Adrenal gland (tissue), 19 donors: ENCODE data around the gene OSBP2. TPM values are rescaled to one million over a fixed set of nuclear protein-coding genes. Genes with fewer than 3 reads are reported as not detected.
A peak's percentile ranks its signal among the peaks of the same experiment; 100 is the strongest.

Experiments used
- DNase-seq, 7 donors: peaks; one replicate each; pipeline ENCODE4 v3.0.0-alpha.2; 2019 to 2020
- H3K27ac ChIP-seq, 5 donors: fragments of 200-600 bp; sonication (generic) in 4 of 5; 1 replicate in 3 of 5; 2 replicates in 2 of 5; pipeline versions ENCODE4 v1.5.1 to v1.8.0; 2016 to 2020; ENCODE audit warnings: mild to moderate bottlenecking in 1 of 5
- H3K27me3 ChIP-seq: fragments of 200-600 bp; 2 replicates; pipeline ENCODE4 v1.8.0; 2021
- H3K36me3 ChIP-seq, 2 donors: fragments of 200-600 bp; replicated peaks in 1 of 2; 1 replicate in 1 of 2; 2 replicates in 1 of 2; pipeline versions ENCODE4 v1.5.1 to v1.8.0; 2018 to 2022
- H3K4me1 ChIP-seq, 2 donors: fragments of 200-600 bp; replicated peaks in 1 of 2; 1 replicate in 1 of 2; 2 replicates in 1 of 2; pipeline versions ENCODE4 v1.5.1 to v1.8.0; 2018 to 2021
- H3K4me3 ChIP-seq, 4 donors: fragments of 200-600 bp; sonication (generic) in 3 of 4; one replicate each; pipeline ENCODE4 v1.5.1; 2016 to 2018
- H3K9me3 ChIP-seq, 3 donors: fragments of 200-600 bp; sonication (generic) in 1 of 3; replicated peaks in 1 of 3; 1 replicate in 2 of 3; 2 replicates in 1 of 3; pipeline versions ENCODE4 v1.5.1 to v1.8.0; 2016 to 2021
- CTCF ChIP-seq, 6 experiments: fragments of 450-650 bp in 4 of 6; fragments of 200-600 bp in 2 of 6; sonication (generic) in 1 of 6; IDR thresholded peaks; 1 replicate in 5 of 6; 2 replicates in 1 of 6; pipeline versions ENCODE4 v1.5.1 to v1.8.0; 2016 to 2021; ENCODE audit warnings: antibody characterized with exemption in 6 of 6, mild to moderate bottlenecking in 2 of 6, moderate library complexity in 1 of 6
- POLR2A ChIP-seq, 2 donors: fragments of 450-650 bp; IDR thresholded peaks; one replicate each; pipeline ENCODE4 v1.6.1; 2017; ENCODE audit warnings: antibody characterized with exemption in 2 of 2, mild to moderate bottlenecking in 2 of 2, moderate library complexity in 1 of 2
- WGBS, 4 donors: extraction: QIAGEN DNeasy Blood & Tissue Kit in 2 of 4; methylation state at CpG; one replicate each; pipeline versions ENCODE4 v1.1.5 to v1.1.7; 2013 to 2017; 5-methylcytosine and 5-hydroxymethylcytosine counted together
- intact Hi-C, 2 donors: fragments of 100-400 bp; cut with DNase I; formaldehyde crosslinking; loops; one replicate each; pipeline versions ENCODE4 v1.14.1 to v1.15.0; 2022 to 2023
- long read RNA-seq, 10 donors: library from polyadenylated mRNA in 3 of 10; unstranded in 2 of 10; stranded (forward) in 1 of 10; transcript quantifications; one replicate each; pipeline ENCODE4 v2.0.0 and lab custom pipeline, GENCODE V29; 2021 to 2026
- polyA plus RNA-seq, 3 donors: library from polyadenylated mRNA; stranded (reverse); fragments of 200-250 nt in 2 of 3; fragments of 350-450 nt in 1 of 3; fragmentation: Illumina TruSeq in 1 of 3; extraction: RNeasy Lipid Tissue Mini Kit (QIAGEN cat#74804) in 1 of 3; gene quantifications; one replicate each; pipeline ENCODE4 v1.2.3, GENCODE V29; 2013 to 2014
- total RNA-seq, 9 donors: library from RNA; depleted of rRNA in 4 of 9; stranded (reverse); fragments of >200 nt in 4 of 9; fragments of 120-200 nt in 1 of 9; fragmentation: NEBNext Ultra II Directional in 1 of 9; extraction: Animal tissue kit (Norgen Biotek cat#: 25700) in 1 of 9; gene quantifications; one replicate each; pipeline versions ENCODE4 v1.1.0 to v1.2.4, GENCODE V29; 2013 to 2023
- donor health status: healthy with polysubstance abuse.
- donor health status: Bipolar disorder and iron deficiency.
- donor health status: DM: yes; HTN: yes; CAD: no.
- donor health status: DM: no; HTN: no; CAD: no.
- donor health status: DM: no; HTN: no; CAD: no.
- donor health status: DM: yes; HTN: yes; CAD: no.

The OSBP2 gene
- 10 to 100 TPM; 15.2 to 35.6 (median 24.3) TPM for total RNA-seq
- 10 to 100 TPM in 2 of 3 donors, 1 to 10 TPM in 1; 7.3 to 13.4 (median 11.7) TPM for polyA plus RNA-seq
- long read RNA-seq, donor 1, full-length matches to known transcripts, result 5 of 5 reads
- long read RNA-seq, donor 1, partial matches to known transcripts, result 0 of 5 reads
- long read RNA-seq, donor 1, other reads (novel, unspliced or antisense), result 0 of 5 reads
- long read RNA-seq, donor 2, full-length matches to known transcripts, result 3 of 3 reads
- long read RNA-seq, donor 2, partial matches to known transcripts, result 0 of 3 reads
- long read RNA-seq, donor 2, other reads (novel, unspliced or antisense), result 0 of 3 reads
- long read RNA-seq, donor 3, partial matches to known transcripts, result 0 of 1 reads
- long read RNA-seq, donor 3, other reads (novel, unspliced or antisense), result 0 of 1 reads
- long read RNA-seq, donor 4, partial matches to known transcripts, result 2 of 3 reads
- long read RNA-seq, donor 4, other reads (novel, unspliced or antisense), result 1 of 3 reads
- long read RNA-seq, donor 5, full-length matches to known transcripts, result 46 of 83 reads
- long read RNA-seq, donor 5, partial matches to known transcripts, result 14 of 83 reads
- long read RNA-seq, donor 5, other reads (novel, unspliced or antisense), result 23 of 83 reads
- long read RNA-seq, donor 6, partial matches to known transcripts, result 1 of 7 reads
- long read RNA-seq, donor 6, other reads (novel, unspliced or antisense), result 5 of 7 reads
- long read RNA-seq, donor 7, full-length matches to known transcripts, result 1 of 1 reads
- long read RNA-seq, donor 7, partial matches to known transcripts, result 0 of 1 reads
- long read RNA-seq, donor 7, other reads (novel, unspliced or antisense), result 0 of 1 reads
- long read RNA-seq, donor 8, full-length matches to known transcripts, result 9 of 9 reads
- long read RNA-seq, donor 8, partial matches to known transcripts, result 0 of 9 reads
- long read RNA-seq, donor 8, other reads (novel, unspliced or antisense), result 0 of 9 reads
- long read RNA-seq, donor 9, full-length matches to known transcripts, result 2 of 2 reads
- long read RNA-seq, donor 9, partial matches to known transcripts, result 0 of 2 reads
- long read RNA-seq, donor 9, other reads (novel, unspliced or antisense), result 0 of 2 reads
- long read RNA-seq, donor 10, result 0 reads

GRCh38 chr22:30694640-30695350 lies at the start of gene OSBP2:
Gene OSBP2, plus strand, starts transcription at chr22:30694874. Its CDS starts 36 bp downstream, at chr22:30694910.
- no peaks in the 10 kb centered on the region for H3K9me3 ChIP-seq
- peak within 1 kb of the TSS; percentile 15 to 92 (median 78) for H3K4me3 ChIP-seq
- H3K36me3 ChIP-seq, result no peaks in the 10 kb centered on the region
- H3K27me3 ChIP-seq, result no peaks in the 10 kb centered on the region
- DNase-seq, result peak; percentile 39 to 70 (median 51)
- intact Hi-C loops, result loop anchor here in 1 of 2 donors (10.0 kb wide), 2 partner anchors 50 to 60 kb away; partner anchors contain the start of gene SLC35E4
- peaks cover 7 to 13% of the 10 kb centered on the region in 2 donors for H3K4me1 ChIP-seq
- TF ChIP-seq CTCF (IDR thresholded peaks at IDR 0.05) (peak in 2 of 6 experiments; percentile 15 to 29), POLR2A (IDR thresholded peaks at IDR 0.05) (peak in 1 of 2 donors; percentile 28)
- 1 to 3% (median 2%) methylated on average over 13 to 87 of the region's 88 CpGs; no CpG with 5 or more reads in 1 of the 4 donors for WGBS, 4 donors
- peak within 1 kb of the TSS in 4 of 5 donors; percentile 77 to 90 (median 88) for H3K27ac ChIP-seq

GRCh38 chr22:30646518-30647160 lies 48.0 kb upstream of the OSBP2 start:
- peaks cover 0 to 9% of the 10 kb centered on the region in 2 donors for H3K4me1 ChIP-seq
- H3K4me3 ChIP-seq, result no peak overlapping the region
- no peaks in the 10 kb centered on the region for H3K9me3 ChIP-seq
- H3K27me3 ChIP-seq, result no peaks in the 10 kb centered on the region
- no peak for TF ChIP-seq CTCF (IDR thresholded peaks at IDR 0.05)
- TF ChIP-seq POLR2A (IDR thresholded peaks at IDR 0.05), result no peak
- no peak overlapping the region for H3K27ac ChIP-seq
- 91 to 96% (median 95%) methylated on average over 14 to 25 of the region's 25 CpGs for WGBS, 4 donors
- H3K36me3 ChIP-seq, result no peaks in the 10 kb centered on the region
- intact Hi-C loops, result no loop called here
- DNase-seq, result no peak

- 62 to 81% (median 77%) methylated on average over 3 of the region's 3 CpGs for WGBS, 4 donors
- H3K27ac ChIP-seq, result no peak overlapping the region
- no peaks in the 10 kb centered on the region for H3K36me3 ChIP-seq
- DNase-seq, result no peak
- TF ChIP-seq CTCF (IDR thresholded peaks at IDR 0.05) (no peak), POLR2A (IDR thresholded peaks at IDR 0.05) (no peak)
- no peaks in the 10 kb centered on the region for H3K27me3 ChIP-seq
- peaks cover 0 to 9% of the 10 kb centered on the region in 2 donors for H3K4me1 ChIP-seq
- intact Hi-C loops, result no loop called here
- H3K4me3 ChIP-seq, result no peak overlapping the region
- no peaks in the 10 kb centered on the region for H3K9me3 ChIP-seq
These were observed 47.1 kb upstream of the OSBP2 start for GRCh38 chr22:30647536-30647935.
